ENCODE measurements around the gene FILIP1L. TPM values are rescaled to one million over a fixed set of nuclear protein-coding genes. Genes with fewer than 3 reads are reported as not detected.

The FILIP1L gene
- total and polyA plus RNA-seq, 2 of the 8 experiments (the other 6 are each of a cell fraction or from before 2014, with no cell fraction given), result 0.06 to 0.09 TPM

GRCh38 chr3:100159331-100160153, 45.2 kb upstream of the FILIP1L start:
- Histone ChIP-seq H3K27ac (ENCODE audit: low read depth, low read length) (no peak overlapping the region), H2BK12ac (ENCODE audit: low read depth, low read length) (no peak overlapping the region), H3K18ac (ENCODE audit: extremely low read depth, low read length) (no peak overlapping the region), H3K56ac (replicated peaks; ENCODE audit: insufficient read length, low read depth, low read length) (no peak overlapping the region), H4K5ac (ENCODE audit: insufficient read length, low read depth, low read length) (no peak overlapping the region), H4K20me1 (replicated peaks in 1 of 2; ENCODE audit: control insufficient read depth in 1 of 2, insufficient read depth in 2 of 2, low read length in 2 of 2) (no peaks in the 10 kb centered on the region), H2AK5ac (ENCODE audit: low read depth, low read length) (no peak overlapping the region), H3K79me2 (ENCODE audit: control insufficient read depth in 1 of 2, insufficient read depth in 2 of 2, low read length in 2 of 2) (no peaks in the 10 kb centered on the region), H3K4ac (replicated peaks; ENCODE audit: insufficient read length, low read depth, low read length) (no peak overlapping the region), H3K27me3 (replicated peaks in 1 of 4; ENCODE audit: control insufficient read depth in 3 of 4, extremely low read depth in 1 of 4, insufficient read depth in 3 of 4, low read length in 3 of 4) (no peaks in the 10 kb centered on the region), H3K9ac (replicated peaks in 1 of 4; ENCODE audit: extremely low read depth in 1 of 4, low read depth in 3 of 4, low read length in 3 of 4) (no peak overlapping the region), H3K79me1 (ENCODE audit: low read depth, low read length) (no peaks in the 10 kb centered on the region), H3K9me3 (ENCODE audit: insufficient read depth in 2 of 2, low read depth in 1 of 2, low read length in 1 of 2) (peaks cover 9 to 10% of the 10 kb centered on the region in 2 experiments; a peak in 2 of 4 replicates), H3K4me3 (ENCODE audit: extremely low read depth in 1 of 4, insufficient read depth in 2 of 4, low read depth in 3 of 4, low read length in 4 of 4) (no peak overlapping the region), H3K36me3 (ENCODE audit: control insufficient read depth in 2 of 4, insufficient read depth in 4 of 4, low read length in 3 of 4) (peaks cover 0 to 7% (median 2%) of the 10 kb centered on the region in 4 experiments; a peak in 3 of 8 replicates), H4K91ac (replicated peaks; ENCODE audit: insufficient read length, low read length) (no peak overlapping the region), H2BK15ac (ENCODE audit: low read length) (no peak overlapping the region), H3K4me2 (ENCODE audit: insufficient read depth in 1 of 2, low read depth in 2 of 2, low read length in 2 of 2) (no peak overlapping the region), H3K14ac (ENCODE audit: insufficient read length) (no peak overlapping the region), H3K4me1 (replicated peaks in 1 of 4; ENCODE audit: control insufficient read depth in 3 of 4, insufficient read depth in 4 of 4, low read length in 3 of 4) (no peaks in the 10 kb centered on the region), H4K8ac (ENCODE audit: extremely low read depth, insufficient read depth, low read length) (no peak overlapping the region), H2AFZ (ENCODE audit: low read length) (no peak overlapping the region), H3K23me2 (ENCODE audit: low read depth, low read length) (no peaks in the 10 kb centered on the region), H3K23ac (ENCODE audit: insufficient read length) (no peak overlapping the region), H2BK5ac (ENCODE audit: low read depth, low read length) (no peak overlapping the region), H2BK120ac (replicated peaks; ENCODE audit: low read depth, low read length) (no peak overlapping the region), H2BK20ac (ENCODE audit: low read length) (no peak overlapping the region)
- WGBS, 2 experiments (ENCODE audit: extremely low coverage in 1 of 2, insufficient coverage in 1 of 2, insufficient read length in 1 of 2, insufficient replicate concordance in 2 of 2, low coverage in 1 of 2, low lambda C conversion rate in 2 of 2, missing lambda C conversion rate in 1 of 2), result 89% methylated on average over 4 of the region's 4 CpGs; no CpG with 5 or more reads in 1 of the 2 experiments
- no peak for DNase-seq (ENCODE audit: low read depth in 1 of 2, low spot score in 2 of 2)
- ChIA-PET CTCF (ENCODE audit: partially characterized antibody) (interaction anchor here (0.9 to 1.3 kb wide), 4 partner anchors 13 to 106 kb away, joined by 3 to 4 read pairs (median 3); no protein-coding TSS in a partner anchor), POLR2A (ENCODE audit: partially characterized antibody) (no interaction called here)
- no peak for FAIRE-seq
- TF ChIP-seq E2F6 (IDR thresholded peaks at IDR 0.05) (no peak), YY1 (IDR thresholded peaks at IDR 0.05; ENCODE audit: low read depth, low read length) (no peak), FOSL1 (IDR thresholded peaks at IDR 0.05; ENCODE audit: insufficient read depth, low read depth, low read length) (no peak), SP1 (IDR thresholded peaks at IDR 0.05; ENCODE audit: low read depth, low read length) (no peak), KDM1A (IDR thresholded peaks at IDR 0.05; ENCODE audit: borderline replicate concordance, low read length) (no peak), HDAC2 (IDR thresholded peaks at IDR 0.05; ENCODE audit: borderline replicate concordance in 1 of 2, low read depth in 2 of 2, low read length in 2 of 2) (no peak), POLR2A (IDR thresholded peaks at IDR 0.05; ENCODE audit: control extremely low read depth in 1 of 2, low read depth in 2 of 2, low read length in 2 of 2) (no peak), CTBP2 (IDR thresholded peaks at IDR 0.05; ENCODE audit: borderline replicate concordance, insufficient read depth, insufficient read length, low read length) (no peak), KDM4A (IDR thresholded peaks at IDR 0.05; ENCODE audit: low read depth, low read length, severe bottlenecking) (no peak), SIRT6 (IDR thresholded peaks at IDR 0.05; ENCODE audit: low read length) (no peak), SIX5 (IDR thresholded peaks at IDR 0.05; ENCODE audit: low read depth, low read length) (no peak)

Data from H1 (cell line).